Lower lobe of right lung (tissue), 2 donors: ENCODE results near the gene KLHL24. TPM values are rescaled to one million over a fixed set of nuclear protein-coding genes. Genes with fewer than 3 reads are reported as not detected.
"Not testable (repeated sequence)": the region's sequence is repeated elsewhere in the genome, so short reads cannot be mapped to it uniquely, and the experiment has no call there.

Experiments used
- ATAC-seq, 2 donors: fragments of 200-7000 bp; cut with Tn5 transposase; one replicate each; pipeline ENCODE4 v1.9.1; 2020 to 2022; ENCODE audit warnings: mild to moderate bottlenecking in 2 of 2, moderate library complexity in 2 of 2
- DNase-seq: peaks from one replicate; pipeline ENCODE4 v3.0.0-alpha.2; 2020
- H3K27ac ChIP-seq: fragments of 200-600 bp; one replicate; pipeline ENCODE4 v1.8.0; 2022
- H3K27me3 ChIP-seq: fragments of 200-600 bp; one replicate; pipeline ENCODE4 v1.8.0; 2022; ENCODE audit warnings: low read depth
- H3K36me3 ChIP-seq: fragments of 200-600 bp; one replicate; pipeline ENCODE4 v1.8.0; 2022; ENCODE audit warnings: mild to moderate bottlenecking
- H3K4me1 ChIP-seq: fragments of 200-600 bp; one replicate; pipeline ENCODE4 v1.8.0; 2022
- H3K4me3 ChIP-seq: fragments of 200-600 bp; one replicate; pipeline ENCODE4 v1.8.0; 2022; ENCODE audit warnings: mild to moderate bottlenecking
- H3K9me3 ChIP-seq: fragments of 200-600 bp; one replicate; pipeline ENCODE4 v1.8.0; 2022
- CTCF ChIP-seq: fragments of 200-600 bp; IDR thresholded peaks from one replicate; pipeline ENCODE4 v1.8.0; 2022; ENCODE audit warnings: antibody characterized with exemption, mild to moderate bottlenecking
- intact Hi-C: fragments of 100-400 bp; cut with DNase I; formaldehyde crosslinking; loops from one replicate; pipeline ENCODE4 v1.11.0; 2022
- total RNA-seq: library from RNA; stranded (reverse); fragmentation: NEBNext Ultra II Directional; extraction: Animal tissue kit (Norgen Biotek cat#: 25700); gene quantifications from one replicate; pipeline ENCODE4 v1.2.1, GENCODE V29; 2021
- donor health status: DM: no; HTN: yes; CAD: no; lungs with severe emphysema.

Gene KLHL24
- total RNA-seq, 1 donor from 2014 or later: 93.9 TPM

GRCh38 chr3:183687705-183688104 is 52.3 kb downstream of the KLHL24 start:
- Histone ChIP-seq H3K36me3 (no peaks in the 10 kb centered on the region), H3K27ac (no peak overlapping the region), H3K4me3 (no peak overlapping the region), H3K9me3 (no peaks in the 10 kb centered on the region), H3K27me3 (no peaks in the 10 kb centered on the region), H3K4me1 (no peaks in the 10 kb centered on the region)
- TF ChIP-seq CTCF: no peak
- ATAC-seq (no peak), DNase-seq (no peak)
- intact Hi-C loops: no loop called here

- ATAC-seq (peak in 1 of 2 donors; percentile 71), DNase-seq (no peak)
- Histone ChIP-seq H3K9me3 (no peaks in the 10 kb centered on the region), H3K4me3 (no peak overlapping the region), H3K4me1 (no peaks in the 10 kb centered on the region), H3K27ac (no peak overlapping the region), H3K36me3 (no peaks in the 10 kb centered on the region), H3K27me3 (no peaks in the 10 kb centered on the region)
- TF ChIP-seq CTCF: no peak
- intact Hi-C loops: no loop called here
Observed at GRCh38 chr3:183688874-183689273, 53.5 kb downstream of the KLHL24 start.

GRCh38 chr3:183689621-183690020 is 54.2 kb downstream of the KLHL24 start:
- H3K27me3 ChIP-seq, H3K27ac ChIP-seq, H3K36me3 ChIP-seq, DNase-seq, H3K4me3 ChIP-seq, intact Hi-C loops, H3K4me1 ChIP-seq, ATAC-seq, H3K9me3 ChIP-seq: not testable (repeated sequence)

- H3K27ac ChIP-seq: no peak overlapping the region
- TF ChIP-seq CTCF: no peak
- intact Hi-C loops: no loop called here
Observed at GRCh38 chr3:183690402-183690995, 55.1 kb downstream of the KLHL24 start.

GRCh38 chr3:183692436-183692835 is 57.0 kb downstream of the KLHL24 start:
- no peak overlapping the region for H3K27ac ChIP-seq
- DNase-seq: no peak
- no peak overlapping the region for H3K4me3 ChIP-seq
- H3K36me3 ChIP-seq: no peaks in the 10 kb centered on the region
- TF ChIP-seq CTCF: no peak
- H3K4me1 ChIP-seq: no peaks in the 10 kb centered on the region
- intact Hi-C loops: no loop called here
- H3K9me3 ChIP-seq: no peaks in the 10 kb centered on the region
- no peak for ATAC-seq
- H3K27me3 ChIP-seq: no peaks in the 10 kb centered on the region

More at GRCh38 chr3:183690402-183690995, 55.1 kb downstream of the KLHL24 start:
- ATAC-seq (no peak), DNase-seq (no peak)
- no peaks in the 10 kb centered on the region for H3K36me3 ChIP-seq
- H3K4me3 ChIP-seq: no peak overlapping the region
- H3K4me1 ChIP-seq: no peaks in the 10 kb centered on the region
- no peaks in the 10 kb centered on the region for H3K9me3 ChIP-seq
- H3K27me3 ChIP-seq: no peaks in the 10 kb centered on the region

GRCh38 chr3:183695569-183696364 is 60.3 kb downstream of the KLHL24 start:
- intact Hi-C loops: no loop called here
- Histone ChIP-seq H3K4me1 (peaks cover 20% of the 10 kb centered on the region), H3K36me3 (no peaks in the 10 kb centered on the region), H3K9me3 (no peaks in the 10 kb centered on the region), H3K27ac (no peak overlapping the region), H3K4me3 (no peak overlapping the region), H3K27me3 (no peaks in the 10 kb centered on the region)
- TF ChIP-seq CTCF: no peak
- ATAC-seq: no peak
- DNase-seq: no peak
